Tibial nerve (tissue), 4 donors: Measurements from ENCODE around the gene OSBPL10. TPM values are rescaled to one million over a fixed set of nuclear protein-coding genes. Genes with fewer than 3 reads are reported as not detected.

ENCODE experiments used
- DNase-seq, 2 donors: peaks; one replicate each; pipeline ENCODE4 v3.0.0-alpha.2; 2019; ENCODE audit warnings: low spot score in 2 of 2
- H3K27ac ChIP-seq, 4 donors: fragments of 200-600 bp; sonication (generic) in 3 of 4; one replicate each; pipeline ENCODE4 v1.5.1; 2017 to 2019; ENCODE audit warnings: mild to moderate bottlenecking in 1 of 4
- H3K27me3 ChIP-seq, 2 donors: fragments of 200-600 bp; sonication (generic) in 1 of 2; one replicate each; pipeline versions ENCODE4 v1.5.1 to v1.6.0; 2017 to 2019
- H3K36me3 ChIP-seq, 3 donors: fragments of 200-600 bp; sonication (generic); one replicate each; pipeline ENCODE4 v1.5.1; 2018 to 2019
- H3K4me1 ChIP-seq, 4 donors: fragments of 200-600 bp; sonication (generic) in 3 of 4; one replicate each; pipeline ENCODE4 v1.5.1; 2017 to 2019
- H3K4me3 ChIP-seq, 4 donors: fragments of 200-600 bp; sonication (generic) in 3 of 4; one replicate each; pipeline ENCODE4 v1.5.1; 2017 to 2019; ENCODE audit warnings: mild to moderate bottlenecking in 1 of 4, moderate library complexity in 1 of 4
- H3K9me3 ChIP-seq, 4 donors: fragments of 200-600 bp; sonication (generic) in 3 of 4; one replicate each; pipeline ENCODE4 v1.5.1; 2017 to 2019
- EP300 ChIP-seq, 2 donors: sonication (generic); formaldehyde crosslinking; IDR thresholded peaks; one replicate each; pipeline ENCODE4 v1.6.1; 2017; ENCODE audit warnings: antibody characterized with exemption in 2 of 2, mild to moderate bottlenecking in 1 of 2
- POLR2A ChIP-seq, 2 donors: fragments of 450-650 bp; IDR thresholded peaks; one replicate each; pipeline ENCODE4 v1.6.1; 2017; ENCODE audit warnings: antibody characterized with exemption in 2 of 2, mild to moderate bottlenecking in 2 of 2, moderate library complexity in 2 of 2
- WGBS, 2 donors: methylation state at CpG; one replicate each; pipeline ENCODE4 v1.1.5; 2018; 5-methylcytosine and 5-hydroxymethylcytosine counted together
- total RNA-seq, 4 donors: library from RNA; depleted of rRNA; stranded (reverse); fragments of >200 nt; gene quantifications; one replicate each; pipeline ENCODE4 v1.1.0, GENCODE V29; 2016
- TF ChIP-seq, protein P1 (sequence below), 5 experiments: fragments of 200-600 bp in 3 of 5; fragments of 450-650 bp in 2 of 5; sonication (generic) in 3 of 5; IDR thresholded peaks; one replicate each; pipeline ENCODE4 v1.5.1; 2016 to 2019; ENCODE audit warnings: antibody characterized with exemption in 5 of 5, mild to moderate bottlenecking in 3 of 5, moderate library complexity in 2 of 5

The OSBPL10 gene
- total RNA-seq, 4 donors from 2014 or later, result 45.0 to 79.2 (median 60.4) TPM

DNA sequence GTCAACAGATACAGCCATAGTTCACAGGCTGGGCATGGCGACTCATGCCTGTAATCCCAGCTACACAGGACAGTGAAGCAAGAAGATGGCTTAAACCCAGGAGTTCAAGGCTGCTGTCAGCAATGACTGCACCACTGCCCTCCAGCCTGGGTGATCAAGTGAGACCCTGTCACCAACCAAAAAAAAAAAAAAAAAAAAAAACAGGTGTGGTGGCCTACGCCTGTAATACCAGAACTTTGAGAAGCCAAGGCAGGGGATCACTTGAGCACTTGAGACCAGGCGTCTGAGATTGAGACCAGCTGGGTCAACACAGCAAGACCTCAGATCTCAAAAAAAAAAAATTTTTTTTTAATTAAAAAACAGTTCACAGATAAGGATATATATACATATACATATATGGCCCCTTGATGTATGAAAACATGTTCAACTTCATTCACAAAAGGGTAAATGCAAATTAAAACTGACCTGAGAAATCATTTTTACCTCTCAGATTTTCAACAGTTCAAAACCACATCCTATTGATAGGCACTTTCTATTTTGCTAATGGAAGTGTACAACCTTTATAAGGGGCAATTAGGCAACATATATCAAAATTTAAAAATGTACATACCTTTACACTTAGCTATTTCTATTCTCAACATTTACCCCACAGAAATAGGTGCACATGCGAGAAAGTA is 51.1 kb downstream of the OSBPL10 start:
- Histone ChIP-seq H3K27ac (no peak overlapping the region), H3K4me1 (peaks cover 0 to 10% (median 6%) of the 10 kb centered on the region in 4 donors), H3K27me3 (no peaks in the 10 kb centered on the region), H3K4me3 (no peak overlapping the region), H3K9me3 (no peaks in the 10 kb centered on the region), H3K36me3 (no peaks in the 10 kb centered on the region)
- no peak for TF ChIP-seq EP300 (IDR thresholded peaks at IDR 0.05)
- TF ChIP-seq POLR2A (IDR thresholded peaks at IDR 0.05), result no peak
- TF ChIP-seq, protein P1, sequence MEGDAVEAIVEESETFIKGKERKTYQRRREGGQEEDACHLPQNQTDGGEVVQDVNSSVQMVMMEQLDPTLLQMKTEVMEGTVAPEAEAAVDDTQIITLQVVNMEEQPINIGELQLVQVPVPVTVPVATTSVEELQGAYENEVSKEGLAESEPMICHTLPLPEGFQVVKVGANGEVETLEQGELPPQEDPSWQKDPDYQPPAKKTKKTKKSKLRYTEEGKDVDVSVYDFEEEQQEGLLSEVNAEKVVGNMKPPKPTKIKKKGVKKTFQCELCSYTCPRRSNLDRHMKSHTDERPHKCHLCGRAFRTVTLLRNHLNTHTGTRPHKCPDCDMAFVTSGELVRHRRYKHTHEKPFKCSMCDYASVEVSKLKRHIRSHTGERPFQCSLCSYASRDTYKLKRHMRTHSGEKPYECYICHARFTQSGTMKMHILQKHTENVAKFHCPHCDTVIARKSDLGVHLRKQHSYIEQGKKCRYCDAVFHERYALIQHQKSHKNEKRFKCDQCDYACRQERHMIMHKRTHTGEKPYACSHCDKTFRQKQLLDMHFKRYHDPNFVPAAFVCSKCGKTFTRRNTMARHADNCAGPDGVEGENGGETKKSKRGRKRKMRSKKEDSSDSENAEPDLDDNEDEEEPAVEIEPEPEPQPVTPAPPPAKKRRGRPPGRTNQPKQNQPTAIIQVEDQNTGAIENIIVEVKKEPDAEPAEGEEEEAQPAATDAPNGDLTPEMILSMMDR (IDR thresholded peaks at IDR 0.05), result no peak
- no peak for DNase-seq
- 94 to 97% methylated on average over 4 of the region's 4 CpGs for WGBS, 2 donors

DNA sequence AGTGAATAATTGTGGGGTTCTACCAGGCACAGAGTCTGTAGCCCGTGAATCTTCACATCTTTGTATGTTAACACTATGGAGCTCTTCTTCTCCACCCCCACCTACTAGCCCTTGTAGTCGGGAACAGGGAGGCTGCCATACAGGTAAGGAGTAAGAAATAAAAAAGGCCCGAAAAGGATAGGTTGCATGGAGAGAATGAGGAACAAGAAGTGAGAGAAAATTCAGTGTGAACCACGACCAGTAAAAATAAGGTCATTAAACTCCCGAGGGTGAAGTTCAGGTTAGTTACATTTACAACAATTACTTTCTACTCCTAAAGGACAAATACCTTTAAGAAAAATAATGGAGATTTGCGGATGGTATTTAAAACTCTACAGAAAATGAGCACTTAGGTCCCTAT is 53.3 kb downstream of the OSBPL10 start:
- no peak overlapping the region for H3K4me3 ChIP-seq
- no peak for DNase-seq
- 88 to 91% methylated on average over 6 of the region's 6 CpGs for WGBS, 2 donors

DNA sequence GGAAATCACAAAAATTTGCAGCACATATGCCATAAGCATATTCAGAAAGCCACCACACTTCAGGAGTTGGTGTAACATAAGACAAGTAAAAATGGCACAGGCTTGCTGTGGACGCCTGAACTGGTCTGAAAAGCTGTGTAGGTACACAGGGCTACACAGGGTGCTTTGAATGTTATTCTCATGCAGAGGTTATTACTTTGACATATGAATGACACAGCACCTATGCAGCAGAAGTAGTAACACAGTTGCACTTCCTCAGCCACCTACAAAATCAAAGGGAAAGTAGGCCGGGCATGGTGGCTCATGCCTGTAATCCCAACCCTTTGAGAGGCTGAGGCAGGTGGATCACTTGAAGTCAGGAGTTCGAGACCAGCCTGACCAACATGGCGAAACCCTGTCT is 54.5 kb downstream of the OSBPL10 start:
- H3K4me3 ChIP-seq, result no peak overlapping the region
- 91 to 96% methylated on average over 4 of the region's 4 CpGs for WGBS, 2 donors
- H3K27ac ChIP-seq, result no peak overlapping the region
- H3K27me3 ChIP-seq, result no peaks in the 10 kb centered on the region
- TF ChIP-seq, protein P1 (IDR thresholded peaks at IDR 0.05), result no peak
- TF ChIP-seq EP300 (IDR thresholded peaks at IDR 0.05) (no peak), POLR2A (IDR thresholded peaks at IDR 0.05) (no peak)
- peaks cover 0 to under 1% (median 0%) of the 10 kb centered on the region in 4 donors for H3K9me3 ChIP-seq
- no peaks in the 10 kb centered on the region for H3K36me3 ChIP-seq
- DNase-seq, result no peak
- H3K4me1 ChIP-seq, result peaks cover 0 to 10% (median 6%) of the 10 kb centered on the region in 4 donors

More for the DNA sequence above, 53.3 kb downstream of the OSBPL10 start:
- Histone ChIP-seq H3K27ac (no peak overlapping the region), H3K4me1 (peaks cover 0 to 10% (median 6%) of the 10 kb centered on the region in 4 donors), H3K36me3 (no peaks in the 10 kb centered on the region), H3K27me3 (no peaks in the 10 kb centered on the region), H3K9me3 (no peaks in the 10 kb centered on the region)
- TF ChIP-seq, protein P1 (IDR thresholded peaks at IDR 0.05), result no peak
- TF ChIP-seq EP300 (IDR thresholded peaks at IDR 0.05) (no peak), POLR2A (IDR thresholded peaks at IDR 0.05) (no peak)

DNA sequence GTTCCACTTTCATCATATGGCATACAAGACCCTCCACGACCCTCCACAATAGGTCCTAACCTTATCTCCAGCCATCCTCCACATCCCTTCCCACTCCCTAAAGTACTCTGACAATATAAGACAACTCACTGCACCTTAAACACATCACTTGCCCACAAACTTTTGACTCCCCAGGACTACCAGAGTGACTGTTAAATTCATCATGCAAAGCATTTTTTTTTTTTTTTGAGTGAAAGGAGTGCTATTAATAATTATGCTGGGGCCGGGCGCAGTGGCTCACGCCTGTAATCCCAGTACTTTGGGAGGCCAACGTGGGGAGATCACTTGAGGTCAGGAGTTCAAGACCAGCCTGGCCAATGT is 55.8 kb downstream of the OSBPL10 start:
- 83 to 88% methylated on average over 5 of the region's 5 CpGs for WGBS, 2 donors
- Histone ChIP-seq H3K4me3 (no peak overlapping the region), H3K36me3 (no peaks in the 10 kb centered on the region), H3K27ac (no peak overlapping the region), H3K9me3 (peaks cover 0 to 11% (median 0%) of the 10 kb centered on the region in 4 donors), H3K4me1 (peaks cover 0 to 10% (median 6%) of the 10 kb centered on the region in 4 donors), H3K27me3 (no peaks in the 10 kb centered on the region)
- TF ChIP-seq POLR2A (IDR thresholded peaks at IDR 0.05) (no peak), EP300 (IDR thresholded peaks at IDR 0.05) (no peak)
- TF ChIP-seq, protein P1 (IDR thresholded peaks at IDR 0.05), result no peak
- no peak for DNase-seq

DNA sequence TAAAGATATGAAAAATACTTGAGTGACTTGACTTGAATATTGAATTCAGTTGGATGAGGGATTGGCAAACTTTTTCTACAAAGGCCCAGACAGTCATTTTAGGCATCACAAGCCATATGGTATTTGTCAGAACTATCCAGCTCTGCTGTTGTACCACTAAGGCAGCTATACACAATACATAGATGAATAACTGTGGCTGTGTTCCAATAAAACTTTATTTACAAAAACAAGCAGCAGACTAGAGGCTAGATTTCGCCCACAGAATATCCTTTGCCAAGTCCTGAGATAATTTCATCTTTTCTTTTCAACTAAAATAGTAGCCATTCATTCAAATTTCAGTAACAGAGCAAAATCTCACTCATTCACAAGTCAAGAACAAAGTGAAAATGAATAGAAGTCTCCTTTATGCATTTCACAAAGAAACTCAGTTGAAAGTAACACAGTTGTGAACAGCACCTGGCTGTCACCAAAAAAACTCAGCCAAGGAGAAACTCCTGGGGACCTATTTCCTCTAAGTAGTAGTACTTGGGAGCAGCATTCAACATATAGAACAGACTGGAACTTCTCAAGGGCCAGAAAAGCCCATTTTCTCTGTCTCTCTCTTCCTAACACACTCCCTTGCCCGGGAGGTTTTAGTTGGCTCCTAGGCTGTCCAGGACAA is 56.3 kb downstream of the OSBPL10 start:
- no peak for DNase-seq
- Histone ChIP-seq H3K36me3 (no peaks in the 10 kb centered on the region), H3K27ac (no peak overlapping the region), H3K4me3 (no peak overlapping the region), H3K4me1 (peaks cover 0 to 10% (median 6%) of the 10 kb centered on the region in 4 donors), H3K9me3 (peaks cover 0 to 16% (median 1%) of the 10 kb centered on the region in 4 donors), H3K27me3 (no peaks in the 10 kb centered on the region)
- TF ChIP-seq, protein P1 (IDR thresholded peaks at IDR 0.05), result no peak
- TF ChIP-seq POLR2A (IDR thresholded peaks at IDR 0.05) (no peak), EP300 (IDR thresholded peaks at IDR 0.05) (no peak)
- 57 to 75% methylated on average over 2 of the region's 2 CpGs for WGBS, 2 donors
